ENCODE measurements around the gene PRSS38. TPM values are rescaled to one million over a fixed set of nuclear protein-coding genes. Genes with fewer than 3 reads are reported as not detected.

Gene PRSS38
- total and polyA plus RNA-seq, 2 experiments from 2014 or later: not detected

DNA sequence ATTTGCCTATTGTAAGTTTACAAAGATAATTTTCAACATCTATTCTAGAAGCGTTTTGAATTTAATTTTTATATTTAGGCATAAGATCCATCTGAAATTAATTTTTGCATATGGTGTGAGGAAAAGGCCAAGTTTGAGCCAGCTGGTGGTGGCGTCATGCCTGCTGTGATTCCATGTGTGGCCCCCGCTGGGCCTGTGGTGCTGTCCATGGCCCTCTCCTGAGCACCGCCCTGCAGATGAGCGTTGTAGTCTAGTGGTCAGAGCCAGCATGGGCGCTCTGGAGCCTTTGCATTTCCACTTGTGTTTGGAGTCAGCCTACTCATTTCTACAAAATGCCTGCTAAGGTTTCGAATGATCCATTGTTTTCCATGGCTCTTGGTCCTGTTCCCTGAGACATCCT, 22.7 kb downstream of the PRSS38 start:
- Histone ChIP-seq H3K79me2 (replicated peaks; ENCODE audit: insufficient read depth) (no peaks in the 10 kb centered on the region), H3F3A (replicated peaks; ENCODE audit: low read depth) (no peaks in the 10 kb centered on the region), H3K27ac (ENCODE audit: low read depth) (no peak overlapping the region), H3K4me3 (no peak overlapping the region), H4K20me1 (replicated peaks; ENCODE audit: insufficient read depth) (no peaks in the 10 kb centered on the region), H2AFZ (no peak overlapping the region), H3K9me2 (ENCODE audit: insufficient read depth) (0 out of 2 replicates have a peak, but pooled peaks cover 5% of the 10 kb centered on the region), H3K27me3 (ENCODE audit: insufficient read depth) (no peaks in the 10 kb centered on the region), H3K4me2 (no peak overlapping the region), H3K36me3 (ENCODE audit: insufficient read depth) (no peaks in the 10 kb centered on the region), H3K4me1 (ENCODE audit: insufficient read depth) (no peaks in the 10 kb centered on the region)
- DNase-seq (ENCODE audit: low spot score) (no peak), ATAC-seq (no peak)
- H3K27me3 Mint-ChIP-seq (ENCODE audit: insufficient read depth, low read depth, poor library complexity): no peaks in the 10 kb centered on the region
- H3K4me3 Mint-ChIP-seq: no peak overlapping the region
- H3K9me3 Mint-ChIP-seq: no peaks in the 10 kb centered on the region
- no peaks in the 10 kb centered on the region for H3K4me1 Mint-ChIP-seq
- no peak for TF ChIP-seq NANOG (IDR thresholded peaks at IDR 0.05; ENCODE audit: borderline replicate concordance)
- no peak for TF ChIP-seq EZH2 (IDR thresholded peaks at IDR 0.05; ENCODE audit: low read depth, unreplicated experiment)
- no peak for TF ChIP-seq ETS1 (IDR thresholded peaks at IDR 0.05)
- no peak for TF ChIP-seq STAT1 (IDR thresholded peaks at IDR 0.05; ENCODE audit: unreplicated experiment)
- no peak for TF ChIP-seq CREB1 (CRISPR knock-in tag; IDR thresholded peaks at IDR 0.05; ENCODE audit: low read depth)
- TF ChIP-seq, protein P1, sequence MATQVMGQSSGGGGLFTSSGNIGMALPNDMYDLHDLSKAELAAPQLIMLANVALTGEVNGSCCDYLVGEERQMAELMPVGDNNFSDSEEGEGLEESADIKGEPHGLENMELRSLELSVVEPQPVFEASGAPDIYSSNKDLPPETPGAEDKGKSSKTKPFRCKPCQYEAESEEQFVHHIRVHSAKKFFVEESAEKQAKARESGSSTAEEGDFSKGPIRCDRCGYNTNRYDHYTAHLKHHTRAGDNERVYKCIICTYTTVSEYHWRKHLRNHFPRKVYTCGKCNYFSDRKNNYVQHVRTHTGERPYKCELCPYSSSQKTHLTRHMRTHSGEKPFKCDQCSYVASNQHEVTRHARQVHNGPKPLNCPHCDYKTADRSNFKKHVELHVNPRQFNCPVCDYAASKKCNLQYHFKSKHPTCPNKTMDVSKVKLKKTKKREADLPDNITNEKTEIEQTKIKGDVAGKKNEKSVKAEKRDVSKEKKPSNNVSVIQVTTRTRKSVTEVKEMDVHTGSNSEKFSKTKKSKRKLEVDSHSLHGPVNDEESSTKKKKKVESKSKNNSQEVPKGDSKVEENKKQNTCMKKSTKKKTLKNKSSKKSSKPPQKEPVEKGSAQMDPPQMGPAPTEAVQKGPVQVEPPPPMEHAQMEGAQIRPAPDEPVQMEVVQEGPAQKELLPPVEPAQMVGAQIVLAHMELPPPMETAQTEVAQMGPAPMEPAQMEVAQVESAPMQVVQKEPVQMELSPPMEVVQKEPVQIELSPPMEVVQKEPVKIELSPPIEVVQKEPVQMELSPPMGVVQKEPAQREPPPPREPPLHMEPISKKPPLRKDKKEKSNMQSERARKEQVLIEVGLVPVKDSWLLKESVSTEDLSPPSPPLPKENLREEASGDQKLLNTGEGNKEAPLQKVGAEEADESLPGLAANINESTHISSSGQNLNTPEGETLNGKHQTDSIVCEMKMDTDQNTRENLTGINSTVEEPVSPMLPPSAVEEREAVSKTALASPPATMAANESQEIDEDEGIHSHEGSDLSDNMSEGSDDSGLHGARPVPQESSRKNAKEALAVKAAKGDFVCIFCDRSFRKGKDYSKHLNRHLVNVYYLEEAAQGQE (IDR thresholded peaks at IDR 0.05; ENCODE audit: unreplicated experiment): no peak
- TF ChIP-seq POLR2AphosphoS5 (IDR thresholded peaks at IDR 0.05; ENCODE audit: low read depth): no peak
- TF ChIP-seq JUNB (IDR thresholded peaks at IDR 0.05; ENCODE audit: unreplicated experiment): no peak
- TF ChIP-seq EZH2phosphoT487 (IDR thresholded peaks at IDR 0.05; ENCODE audit: unreplicated experiment): no peak
- TF ChIP-seq, protein P2, sequence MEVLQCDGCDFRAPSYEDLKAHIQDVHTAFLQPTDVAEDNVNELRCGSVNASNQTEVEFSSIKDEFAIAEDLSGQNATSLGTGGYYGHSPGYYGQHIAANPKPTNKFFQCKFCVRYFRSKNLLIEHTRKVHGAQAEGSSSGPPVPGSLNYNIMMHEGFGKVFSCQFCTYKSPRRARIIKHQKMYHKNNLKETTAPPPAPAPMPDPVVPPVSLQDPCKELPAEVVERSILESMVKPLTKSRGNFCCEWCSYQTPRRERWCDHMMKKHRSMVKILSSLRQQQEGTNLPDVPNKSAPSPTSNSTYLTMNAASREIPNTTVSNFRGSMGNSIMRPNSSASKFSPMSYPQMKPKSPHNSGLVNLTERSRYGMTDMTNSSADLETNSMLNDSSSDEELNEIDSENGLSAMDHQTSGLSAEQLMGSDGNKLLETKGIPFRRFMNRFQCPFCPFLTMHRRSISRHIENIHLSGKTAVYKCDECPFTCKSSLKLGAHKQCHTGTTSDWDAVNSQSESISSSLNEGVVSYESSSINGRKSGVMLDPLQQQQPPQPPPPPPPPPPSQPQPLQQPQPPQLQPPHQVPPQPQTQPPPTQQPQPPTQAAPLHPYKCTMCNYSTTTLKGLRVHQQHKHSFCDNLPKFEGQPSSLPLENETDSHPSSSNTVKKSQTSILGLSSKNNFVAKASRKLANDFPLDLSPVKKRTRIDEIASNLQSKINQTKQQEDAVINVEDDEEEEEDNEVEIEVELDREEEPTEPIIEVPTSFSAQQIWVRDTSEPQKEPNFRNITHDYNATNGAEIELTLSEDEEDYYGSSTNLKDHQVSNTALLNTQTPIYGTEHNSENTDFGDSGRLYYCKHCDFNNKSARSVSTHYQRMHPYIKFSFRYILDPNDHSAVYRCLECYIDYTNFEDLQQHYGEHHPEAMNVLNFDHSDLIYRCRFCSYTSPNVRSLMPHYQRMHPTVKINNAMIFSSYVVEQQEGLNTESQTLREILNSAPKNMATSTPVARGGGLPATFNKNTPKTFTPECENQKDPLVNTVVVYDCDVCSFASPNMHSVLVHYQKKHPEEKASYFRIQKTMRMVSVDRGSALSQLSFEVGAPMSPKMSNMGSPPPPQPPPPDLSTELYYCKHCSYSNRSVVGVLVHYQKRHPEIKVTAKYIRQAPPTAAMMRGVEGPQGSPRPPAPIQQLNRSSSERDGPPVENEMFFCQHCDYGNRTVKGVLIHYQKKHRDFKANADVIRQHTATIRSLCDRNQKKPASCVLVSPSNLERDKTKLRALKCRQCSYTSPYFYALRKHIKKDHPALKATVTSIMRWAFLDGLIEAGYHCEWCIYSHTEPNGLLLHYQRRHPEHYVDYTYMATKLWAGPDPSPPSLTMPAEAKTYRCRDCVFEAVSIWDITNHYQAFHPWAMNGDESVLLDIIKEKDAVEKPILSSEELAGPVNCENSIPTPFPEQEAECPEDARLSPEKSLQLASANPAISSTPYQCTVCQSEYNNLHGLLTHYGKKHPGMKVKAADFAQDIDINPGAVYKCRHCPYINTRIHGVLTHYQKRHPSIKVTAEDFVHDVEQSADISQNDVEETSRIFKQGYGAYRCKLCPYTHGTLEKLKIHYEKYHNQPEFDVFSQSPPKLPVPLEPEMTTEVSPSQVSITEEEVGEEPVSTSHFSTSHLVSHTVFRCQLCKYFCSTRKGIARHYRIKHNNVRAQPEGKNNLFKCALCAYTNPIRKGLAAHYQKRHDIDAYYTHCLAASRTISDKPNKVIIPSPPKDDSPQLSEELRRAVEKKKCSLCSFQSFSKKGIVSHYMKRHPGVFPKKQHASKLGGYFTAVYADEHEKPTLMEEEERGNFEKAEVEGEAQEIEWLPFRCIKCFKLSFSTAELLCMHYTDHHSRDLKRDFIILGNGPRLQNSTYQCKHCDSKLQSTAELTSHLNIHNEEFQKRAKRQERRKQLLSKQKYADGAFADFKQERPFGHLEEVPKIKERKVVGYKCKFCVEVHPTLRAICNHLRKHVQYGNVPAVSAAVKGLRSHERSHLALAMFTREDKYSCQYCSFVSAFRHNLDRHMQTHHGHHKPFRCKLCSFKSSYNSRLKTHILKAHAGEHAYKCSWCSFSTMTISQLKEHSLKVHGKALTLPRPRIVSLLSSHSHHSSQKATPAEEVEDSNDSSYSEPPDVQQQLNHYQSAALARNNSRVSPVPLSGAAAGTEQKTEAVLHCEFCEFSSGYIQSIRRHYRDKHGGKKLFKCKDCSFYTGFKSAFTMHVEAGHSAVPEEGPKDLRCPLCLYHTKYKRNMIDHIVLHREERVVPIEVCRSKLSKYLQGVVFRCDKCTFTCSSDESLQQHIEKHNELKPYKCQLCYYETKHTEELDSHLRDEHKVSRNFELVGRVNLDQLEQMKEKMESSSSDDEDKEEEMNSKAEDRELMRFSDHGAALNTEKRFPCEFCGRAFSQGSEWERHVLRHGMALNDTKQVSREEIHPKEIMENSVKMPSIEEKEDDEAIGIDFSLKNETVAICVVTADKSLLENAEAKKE (CRISPR knock-in tag; IDR thresholded peaks at IDR 0.05): no peak
- TF ChIP-seq ZNF331 (CRISPR knock-in tag; IDR thresholded peaks at IDR 0.05; ENCODE audit: low read depth): no peak
- TF ChIP-seq ZNF114 (CRISPR knock-in tag; IDR thresholded peaks at IDR 0.05): no peak
- TF ChIP-seq, protein P3, sequence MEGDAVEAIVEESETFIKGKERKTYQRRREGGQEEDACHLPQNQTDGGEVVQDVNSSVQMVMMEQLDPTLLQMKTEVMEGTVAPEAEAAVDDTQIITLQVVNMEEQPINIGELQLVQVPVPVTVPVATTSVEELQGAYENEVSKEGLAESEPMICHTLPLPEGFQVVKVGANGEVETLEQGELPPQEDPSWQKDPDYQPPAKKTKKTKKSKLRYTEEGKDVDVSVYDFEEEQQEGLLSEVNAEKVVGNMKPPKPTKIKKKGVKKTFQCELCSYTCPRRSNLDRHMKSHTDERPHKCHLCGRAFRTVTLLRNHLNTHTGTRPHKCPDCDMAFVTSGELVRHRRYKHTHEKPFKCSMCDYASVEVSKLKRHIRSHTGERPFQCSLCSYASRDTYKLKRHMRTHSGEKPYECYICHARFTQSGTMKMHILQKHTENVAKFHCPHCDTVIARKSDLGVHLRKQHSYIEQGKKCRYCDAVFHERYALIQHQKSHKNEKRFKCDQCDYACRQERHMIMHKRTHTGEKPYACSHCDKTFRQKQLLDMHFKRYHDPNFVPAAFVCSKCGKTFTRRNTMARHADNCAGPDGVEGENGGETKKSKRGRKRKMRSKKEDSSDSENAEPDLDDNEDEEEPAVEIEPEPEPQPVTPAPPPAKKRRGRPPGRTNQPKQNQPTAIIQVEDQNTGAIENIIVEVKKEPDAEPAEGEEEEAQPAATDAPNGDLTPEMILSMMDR (conservative IDR thresholded peaks at IDR 0.05; ENCODE audit: low read depth in 2 of 2): no peak
- H3K36me3 Mint-ChIP-seq (ENCODE audit: low read depth): no peaks in the 10 kb centered on the region
- H3K27ac Mint-ChIP-seq: no peak overlapping the region
